A549 (cell line): ENCODE data around the gene SLC24A3. TPM values are rescaled to one million over a fixed set of nuclear protein-coding genes. Genes with fewer than 3 reads are reported as not detected.
A peak's percentile ranks its signal among the peaks of the same experiment; 100 is the strongest.

Source experiments
- ATAC-seq, 2 experiments: fragments of 200-7000 bp in 1 of 2; fragments of >200 bp in 1 of 2; cut with Nextera tagmentation in 1 of 2; cut with Tn5 transposase in 1 of 2; 3 replicates each; pipeline versions ENCODE4 v1.8.0 to v1.9.1; 2018 to 2020; ENCODE audit warnings: mild to moderate bottlenecking in 1 of 2, moderate library complexity in 1 of 2
- CTCF ChIA-PET: fragments of 300-600 bp; sonication (Branson Sonifier 250); formaldehyde crosslinking; extraction: SDS; loops from one replicate; lab custom pipeline; 2021; ENCODE audit warnings: antibody characterized with exemption, inconsistent platforms; lab: Yijun Ruan, JAX
- POLR2A ChIA-PET: fragments of 350-600 bp; formaldehyde crosslinking; extraction: SDS; loops from one replicate; lab custom pipeline; 2021; ENCODE audit warnings: antibody characterized with exemption, inconsistent platforms; lab: Yijun Ruan, JAX
- DNase-seq, 2 experiments: peaks; one replicate each; pipeline versions ENCODE4 v3.0.0 to v3.0.0-alpha.2; 2011 to 2016; ENCODE audit warnings: low read depth in 1 of 2, low spot score in 1 of 2
- FAIRE-seq: peaks from 2 replicates; lab custom pipeline; 2011; peaks lifted over from hg19 to GRCh38; lab: Jason Lieb, UNC
- H3K27ac ChIP-seq, 2 experiments: fragments of >200 bp; sonication (Bioruptor Twin); formaldehyde crosslinking; 3 replicates each; pipeline ENCODE4 v1.5.1; 2016 to 2017
- H3K4me1 ChIP-seq: fragments of >200 bp; sonication (Bioruptor Twin); formaldehyde crosslinking; 3 replicates; pipeline ENCODE4 v1.6.1; 2016
- H3K4me2 ChIP-seq: fragments of >200 bp; sonication (Bioruptor Twin); formaldehyde crosslinking; 3 replicates; pipeline ENCODE4 v1.6.1; 2016
- H3K4me3 ChIP-seq: fragments of >200 bp; sonication (Bioruptor Twin); formaldehyde crosslinking; 3 replicates; pipeline ENCODE4 v1.5.1; 2016
- H3K9me3 ChIP-seq: fragments of >200 bp; sonication (Bioruptor Twin); formaldehyde crosslinking; 3 replicates; pipeline ENCODE4 v1.6.1; 2016
- BCL3 ChIP-seq: fragments of >200 bp; sonication (Bioruptor Twin); formaldehyde crosslinking; IDR thresholded peaks from 3 replicates; pipeline ENCODE4 v1.6.1; 2016
- CBX8 ChIP-seq: fragments of 200-600 bp; sonication (generic); IDR thresholded peaks from 2 replicates; pipeline ENCODE4 v1.6.1; 2016
- CHD4 ChIP-seq: fragments of 200-600 bp; sonication (generic); IDR thresholded peaks from 2 replicates; pipeline ENCODE4 v1.6.1; 2016; ENCODE audit warnings: antibody characterized with exemption, mild to moderate bottlenecking, borderline replicate concordance
- EHF ChIP-seq: fragments of 250-450 bp; sonication (Bioruptor Pico); IDR thresholded peaks from 2 replicates; pipeline ENCODE4 v1.5.0; 2020; ENCODE audit warnings: mild to moderate bottlenecking
- ESRRA ChIP-seq: fragments of 150-350 bp; IDR thresholded peaks from 2 replicates; pipeline ENCODE4 v1.6.1; 2014; ENCODE audit warnings: mild to moderate bottlenecking, low read length, borderline replicate concordance
- FOXS1 ChIP-seq: fragments of 250-450 bp; sonication (Bioruptor Pico); IDR thresholded peaks from 2 replicates; pipeline ENCODE4 v1.5.0; 2020; ENCODE audit warnings: mild to moderate bottlenecking, moderate library complexity
- HES2 ChIP-seq: fragments of >200 bp; sonication (Bioruptor Twin); formaldehyde crosslinking; IDR thresholded peaks from 2 replicates; pipeline ENCODE4 v1.6.1; 2016
- HOXA7 ChIP-seq: fragments of 250-450 bp; sonication (Bioruptor Pico); IDR thresholded peaks from 2 replicates; pipeline ENCODE4 v1.5.0; 2020; ENCODE audit warnings: mild to moderate bottlenecking, moderate library complexity
- HOXB13 ChIP-seq: fragments of 250-450 bp; sonication (Bioruptor Pico); IDR thresholded peaks from 2 replicates; pipeline ENCODE4 v1.5.0; 2020; ENCODE audit warnings: low read depth, mild to moderate bottlenecking, moderate library complexity
- JUNB ChIP-seq: fragments of >200 bp; sonication (Bioruptor Twin); formaldehyde crosslinking; IDR thresholded peaks from 2 replicates; pipeline ENCODE4 v1.6.1; 2016
- MAFK ChIP-seq: fragments of 450-650 bp; IDR thresholded peaks from 2 replicates; pipeline ENCODE4 v1.6.1; 2014; ENCODE audit not compliant: partially characterized antibody
- NFE2L2 ChIP-seq: fragments of 150-350 bp; conservative IDR thresholded peaks from 2 replicates; pipeline ENCODE4 v1.6.1; 2014; ENCODE audit warnings: low read length
- NR3C1 ChIP-seq: fragments of >200 bp; sonication (Bioruptor Twin); formaldehyde crosslinking; IDR thresholded peaks from 3 replicates; pipeline ENCODE4 v1.6.1; 2017
- PHF8 ChIP-seq: fragments of 200-600 bp; sonication (generic); IDR thresholded peaks from 2 replicates; pipeline ENCODE4 v1.6.1; 2016; ENCODE audit warnings: low read depth, mild to moderate bottlenecking, antibody characterized with exemption, moderate library complexity, borderline replicate concordance
- POLR2A ChIP-seq: IDR thresholded peaks from 2 replicates; pipeline ENCODE4 v1.6.1; 2012; ENCODE audit warnings: mild to moderate bottlenecking, low read length
- POLR2AphosphoS2 ChIP-seq: conservative IDR thresholded peaks from 2 replicates; pipeline ENCODE4 v1.6.1; 2012; ENCODE audit warnings: low read length, improper control_type of control experiment, inconsistent platforms
- RARB ChIP-seq: fragments of 250-450 bp; sonication (Bioruptor Pico); IDR thresholded peaks from 2 replicates; pipeline ENCODE4 v1.8.0; 2021; ENCODE audit warnings: mild to moderate bottlenecking, moderate library complexity
- RCOR1 ChIP-seq: fragments of 150-350 bp; IDR thresholded peaks from 2 replicates; pipeline ENCODE4 v1.6.1; 2014; ENCODE audit warnings: antibody characterized with exemption, low read length, low read depth
- REST ChIP-seq: fragments of 200-600 bp; sonication (generic); IDR thresholded peaks from 2 replicates; pipeline ENCODE4 v1.6.1; 2016; ENCODE audit warnings: antibody characterized with exemption, mild to moderate bottlenecking, moderate library complexity
- SREBF2 ChIP-seq: fragments of 450-650 bp; IDR thresholded peaks from 2 replicates; pipeline ENCODE4 v1.6.1; 2014; ENCODE audit warnings: mild to moderate bottlenecking, moderate library complexity
- TFCP2L1 ChIP-seq: fragments of 250-450 bp; sonication (Bioruptor Pico); IDR thresholded peaks from 2 replicates; pipeline ENCODE4 v1.5.0; 2021; ENCODE audit warnings: mild to moderate bottlenecking
- USF2 ChIP-seq: fragments of 450-650 bp; IDR thresholded peaks from 2 replicates; pipeline ENCODE4 v1.6.1; 2014; ENCODE audit warnings: antibody characterized with exemption
- ZC3H11A ChIP-seq: fragments of 450-650 bp; IDR thresholded peaks from 2 replicates; pipeline ENCODE4 v1.6.1; 2014; ENCODE audit warnings: antibody characterized with exemption, mild to moderate bottlenecking
- ZFP36 ChIP-seq: fragments of 450-650 bp; IDR thresholded peaks from 2 replicates; pipeline ENCODE4 v1.6.1; 2014; ENCODE audit warnings: borderline replicate concordance; ENCODE audit not compliant: partially characterized antibody
- WGBS: methylation state at CpG from one replicate; pipeline ENCODE4 v1.1.6; 2017; ENCODE audit errors: missing lambda C conversion rate; 5-methylcytosine and 5-hydroxymethylcytosine counted together
- polyA plus RNA-seq, 4 experiments: library from polyadenylated mRNA; depleted of rRNA in 3 of 4; stranded (reverse); fragments of >200 nt; fragmentation: RNase III in 1 of 4; extraction: RNeasy Plus Mini Kit Qiagen cat#74134 plus additional on column Dnase treatment in 1 of 4; gene quantifications; 2 replicates in 3 of 4; 3 replicates in 1 of 4; pipeline ENCODE4 v1.2.3, GENCODE V29; 2011 to 2017

Gene SLC24A3
- polyA plus RNA-seq, 2 of the 4 experiments (the other 2 are of a cell fraction): 0.08 TPM; not detected in 1

- peak; percentile 84 for TF ChIP-seq JUNB
- TF ChIP-seq FOXS1: no peak
- no peak for TF ChIP-seq CBX8
- no peak for TF ChIP-seq POLR2A
- no peak for TF ChIP-seq ZFP36
- TF ChIP-seq NFE2L2: no peak
- TF ChIP-seq HOXA7: no peak
- no peak for TF ChIP-seq MAFK
- no peak for TF ChIP-seq ZC3H11A
- TF ChIP-seq REST: no peak
- TF ChIP-seq ESRRA: peak; percentile 16; the same call in 1 of the 2 replicates
Observed at GRCh38 chr20:19737025-19737424, 524.6 kb downstream of the SLC24A3 start (continued).

GRCh38 chr20:19738951-19739350, 526.5 kb downstream of the SLC24A3 start:
- Histone ChIP-seq H3K4me1 (peaks cover 39% of the 10 kb centered on the region), H3K4me3 (no peak overlapping the region), H3K4me2 (no peak overlapping the region), H3K9me3 (no peaks in the 10 kb centered on the region), H3K27ac (peak overlapping the region in 1 of 2 experiments; percentile 59; a peak in 3 of 6 replicates)
- CTCF ChIA-PET: interaction anchor here (1.1 to 1.2 kb wide), 2 partner anchors 44 to 46 kb away, joined by 3 to 4 read pairs; no protein-coding TSS in a partner anchor
- TF ChIP-seq RARB (CRISPR knock-in tag) (no peak), TFCP2L1 (no peak), POLR2AphosphoS2 (no peak), HOXB13 (no peak), EHF (CRISPR knock-in tag) (no peak), SREBF2 (no peak), RCOR1 (no peak), CHD4 (no peak), HES2 (no peak), NR3C1 (no peak), PHF8 (no peak), BCL3 (no peak), USF2 (no peak)
- POLR2A ChIA-PET: no interaction called here
- FAIRE-seq (no peak), DNase-seq (no peak), ATAC-seq (no peak)
- WGBS: 95% methylated on average over 5 of the region's 5 CpGs
